Osteoblast (primary cell): ENCODE measurements around the gene LCN6. TPM values are rescaled to one million over a fixed set of nuclear protein-coding genes. Genes with fewer than 3 reads are reported as not detected.
"Not testable (repeated sequence)": the region's sequence is repeated elsewhere in the genome, so short reads cannot be mapped to it uniquely, and the experiment has no call there.

Experiments
- DNase-seq: peaks from one replicate; pipeline ENCODE4 v3.0.0; 2011; ENCODE audit warnings: low spot score, mixed read lengths; ENCODE audit not compliant: insufficient read length; ENCODE audit errors: missing footprints
- H2AFZ ChIP-seq: 2 replicates; pipeline ENCODE4 v1.6.0; 2011; ENCODE audit warnings: mild to moderate bottlenecking, low read length
- H3K27ac ChIP-seq: 2 replicates; pipeline ENCODE4 v1.5.1; 2011; ENCODE audit warnings: mild to moderate bottlenecking, low read depth, low read length, moderate library complexity
- H3K27me3 ChIP-seq: 2 replicates; pipeline ENCODE4 v1.6.0; 2012; ENCODE audit warnings: mild to moderate bottlenecking, control low read depth, inconsistent platforms, low read length, moderate library complexity; ENCODE audit not compliant: insufficient read depth
- H3K36me3 ChIP-seq: 2 replicates; pipeline ENCODE4 v1.5.1; 2011; ENCODE audit warnings: mild to moderate bottlenecking, low read length, control low read depth, moderate library complexity; ENCODE audit not compliant: insufficient read depth
- H3K4me1 ChIP-seq: 2 replicates; pipeline ENCODE4 v1.5.1; 2011; ENCODE audit warnings: mild to moderate bottlenecking, low read length, control low read depth, moderate library complexity; ENCODE audit not compliant: insufficient read depth
- H3K4me2 ChIP-seq: 2 replicates; pipeline ENCODE4 v1.6.0; 2011; ENCODE audit warnings: mild to moderate bottlenecking, low read length; ENCODE audit not compliant: insufficient read depth
- H3K4me3 ChIP-seq: fragments of 200-600 bp; sonication (generic); 3 replicates; pipeline ENCODE4 v1.5.1; 2012; ENCODE audit warnings: mild to moderate bottlenecking, low read length, inconsistent platforms; ENCODE audit not compliant: insufficient read depth
- H3K79me2 ChIP-seq: 2 replicates; pipeline ENCODE4 v1.6.0; 2012; ENCODE audit warnings: mild to moderate bottlenecking, low read length, control low read depth, inconsistent platforms; ENCODE audit not compliant: insufficient read depth
- H3K9me3 ChIP-seq: 2 replicates; pipeline ENCODE4 v1.5.1; 2011; ENCODE audit warnings: low read depth, low read length, control low read depth
- H4K20me1 ChIP-seq: 2 replicates; pipeline ENCODE4 v1.6.0; 2012; ENCODE audit warnings: mild to moderate bottlenecking, low read length, control low read depth; ENCODE audit not compliant: insufficient read depth
- total RNA-seq: library from RNA; depleted of rRNA; stranded (reverse); fragments of >200 nt; gene quantifications from 2 replicates; pipeline ENCODE4 v1.2.3, GENCODE V29; 2012
- TF ChIP-seq, protein P1 (sequence below): IDR thresholded peaks from 2 replicates; pipeline ENCODE4 v1.5.1; 2011; ENCODE audit warnings: mild to moderate bottlenecking, low read depth, low read length, moderate library complexity; ENCODE audit errors: extremely low read depth

Gene LCN6
- total RNA-seq, 1 donor: not detected

DNA sequence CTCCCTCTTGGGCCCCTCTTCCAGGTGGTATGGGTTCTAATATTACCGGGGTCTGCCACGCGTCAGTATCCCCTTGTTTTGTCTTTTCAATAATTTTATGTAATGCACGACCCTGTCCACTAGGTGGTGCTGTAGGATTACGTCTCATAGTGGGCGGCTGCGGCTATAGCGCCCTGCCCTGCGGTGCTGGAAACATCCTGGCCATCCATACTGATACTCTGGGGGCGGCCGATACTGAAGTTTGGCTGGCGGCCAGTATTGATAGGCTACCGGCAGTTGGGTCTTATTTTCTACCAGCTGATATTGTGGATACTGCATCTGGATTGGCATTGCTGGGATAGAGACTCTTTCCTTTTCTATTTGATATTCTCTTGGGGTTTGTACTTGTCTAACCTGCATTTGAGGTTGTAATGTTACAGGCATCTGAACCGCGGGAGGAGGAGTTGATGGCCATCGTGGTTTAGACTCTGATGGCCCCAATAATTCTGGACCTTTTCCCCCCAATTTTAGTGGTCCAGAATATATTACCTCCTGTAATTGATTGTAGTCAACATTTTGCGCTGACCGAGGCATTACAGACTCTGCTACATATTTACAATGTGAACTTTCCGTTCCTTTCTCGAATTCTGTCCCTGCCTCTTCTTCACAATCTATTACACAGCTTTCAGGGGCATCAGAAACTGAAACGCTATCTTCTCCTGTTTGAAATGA, 39.5 kb upstream of the LCN6 start:
- H3K79me2 ChIP-seq: peaks cover 11% of the 10 kb centered on the region

DNA sequence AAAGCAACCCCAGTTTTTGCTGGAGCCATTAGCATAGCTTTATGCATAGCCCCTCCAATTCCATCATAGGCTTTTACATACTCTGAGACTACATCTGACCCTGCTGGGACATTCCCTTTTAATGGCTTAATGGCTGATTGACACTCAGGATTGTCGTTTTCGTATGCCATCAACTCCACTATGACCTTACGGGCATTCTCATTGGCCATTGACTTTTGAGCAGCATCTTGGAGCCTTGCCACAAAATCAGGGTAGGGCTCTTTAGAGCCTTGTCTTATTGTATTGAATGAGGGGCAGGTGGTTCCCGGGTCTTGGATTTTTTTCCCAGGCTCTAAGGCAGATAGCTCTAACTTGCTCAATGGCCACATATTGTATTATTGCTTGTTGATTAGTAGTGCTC, 38.7 kb upstream of the LCN6 start:
- H3K4me2 ChIP-seq, H3K27ac ChIP-seq, DNase-seq, H3K4me3 ChIP-seq, H2AFZ ChIP-seq, H3K36me3 ChIP-seq, H4K20me1 ChIP-seq, H3K9me3 ChIP-seq, H3K79me2 ChIP-seq, H3K27me3 ChIP-seq: not testable (repeated sequence)
- peaks cover 13% of the 10 kb centered on the region for H3K4me1 ChIP-seq

More for the DNA sequence above, 39.5 kb upstream of the LCN6 start:
- Histone ChIP-seq H3K9me3 (no peaks in the 10 kb centered on the region), H3K27me3 (peaks cover under 1% of the 10 kb centered on the region), H3K27ac (no peak overlapping the region), H3K4me3 (no peak overlapping the region), H2AFZ (no peak overlapping the region), H4K20me1 (peaks cover 8% of the 10 kb centered on the region), H3K4me2 (peak overlapping the region; percentile 54), H3K36me3 (peaks cover 2% of the 10 kb centered on the region), H3K4me1 (peaks cover 15% of the 10 kb centered on the region)
- DNase-seq: peak; percentile 88
- TF ChIP-seq, protein P1, sequence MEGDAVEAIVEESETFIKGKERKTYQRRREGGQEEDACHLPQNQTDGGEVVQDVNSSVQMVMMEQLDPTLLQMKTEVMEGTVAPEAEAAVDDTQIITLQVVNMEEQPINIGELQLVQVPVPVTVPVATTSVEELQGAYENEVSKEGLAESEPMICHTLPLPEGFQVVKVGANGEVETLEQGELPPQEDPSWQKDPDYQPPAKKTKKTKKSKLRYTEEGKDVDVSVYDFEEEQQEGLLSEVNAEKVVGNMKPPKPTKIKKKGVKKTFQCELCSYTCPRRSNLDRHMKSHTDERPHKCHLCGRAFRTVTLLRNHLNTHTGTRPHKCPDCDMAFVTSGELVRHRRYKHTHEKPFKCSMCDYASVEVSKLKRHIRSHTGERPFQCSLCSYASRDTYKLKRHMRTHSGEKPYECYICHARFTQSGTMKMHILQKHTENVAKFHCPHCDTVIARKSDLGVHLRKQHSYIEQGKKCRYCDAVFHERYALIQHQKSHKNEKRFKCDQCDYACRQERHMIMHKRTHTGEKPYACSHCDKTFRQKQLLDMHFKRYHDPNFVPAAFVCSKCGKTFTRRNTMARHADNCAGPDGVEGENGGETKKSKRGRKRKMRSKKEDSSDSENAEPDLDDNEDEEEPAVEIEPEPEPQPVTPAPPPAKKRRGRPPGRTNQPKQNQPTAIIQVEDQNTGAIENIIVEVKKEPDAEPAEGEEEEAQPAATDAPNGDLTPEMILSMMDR: peak; percentile 75

DNA sequence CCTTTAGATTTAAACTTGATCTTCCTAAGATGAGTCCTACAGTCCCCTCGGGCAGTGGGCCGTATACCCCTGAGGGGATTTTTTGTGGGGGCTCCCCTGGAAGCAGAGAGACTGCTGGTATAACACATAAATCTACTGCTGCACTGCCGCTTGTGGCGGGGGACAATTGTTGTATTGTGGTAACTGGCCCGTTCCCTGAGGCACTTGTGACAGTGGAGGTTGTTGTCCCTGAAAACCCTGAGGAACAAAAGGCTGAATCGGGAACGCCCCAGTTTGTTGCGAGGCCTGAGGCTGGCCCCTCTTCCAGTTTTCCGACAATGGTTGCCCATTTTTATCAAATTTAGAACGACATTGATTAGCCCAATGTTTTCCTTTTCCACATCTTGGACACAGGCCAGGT, 38.1 kb upstream of the LCN6 start:
- H3K4me2 ChIP-seq: no peak overlapping the region
- H3K27ac ChIP-seq: no peak overlapping the region
- H3K4me3 ChIP-seq: no peak overlapping the region
- no peak for DNase-seq
- H3K9me3 ChIP-seq: no peaks in the 10 kb centered on the region
- H3K4me1 ChIP-seq: peaks cover 8% of the 10 kb centered on the region
- no peak overlapping the region for H2AFZ ChIP-seq
- H4K20me1 ChIP-seq: no peaks in the 10 kb centered on the region
- peaks cover 3% of the 10 kb centered on the region for H3K79me2 ChIP-seq
- TF ChIP-seq, protein P1: no peak
- H3K36me3 ChIP-seq: no peaks in the 10 kb centered on the region
- peaks cover 8% of the 10 kb centered on the region for H3K27me3 ChIP-seq

DNA sequence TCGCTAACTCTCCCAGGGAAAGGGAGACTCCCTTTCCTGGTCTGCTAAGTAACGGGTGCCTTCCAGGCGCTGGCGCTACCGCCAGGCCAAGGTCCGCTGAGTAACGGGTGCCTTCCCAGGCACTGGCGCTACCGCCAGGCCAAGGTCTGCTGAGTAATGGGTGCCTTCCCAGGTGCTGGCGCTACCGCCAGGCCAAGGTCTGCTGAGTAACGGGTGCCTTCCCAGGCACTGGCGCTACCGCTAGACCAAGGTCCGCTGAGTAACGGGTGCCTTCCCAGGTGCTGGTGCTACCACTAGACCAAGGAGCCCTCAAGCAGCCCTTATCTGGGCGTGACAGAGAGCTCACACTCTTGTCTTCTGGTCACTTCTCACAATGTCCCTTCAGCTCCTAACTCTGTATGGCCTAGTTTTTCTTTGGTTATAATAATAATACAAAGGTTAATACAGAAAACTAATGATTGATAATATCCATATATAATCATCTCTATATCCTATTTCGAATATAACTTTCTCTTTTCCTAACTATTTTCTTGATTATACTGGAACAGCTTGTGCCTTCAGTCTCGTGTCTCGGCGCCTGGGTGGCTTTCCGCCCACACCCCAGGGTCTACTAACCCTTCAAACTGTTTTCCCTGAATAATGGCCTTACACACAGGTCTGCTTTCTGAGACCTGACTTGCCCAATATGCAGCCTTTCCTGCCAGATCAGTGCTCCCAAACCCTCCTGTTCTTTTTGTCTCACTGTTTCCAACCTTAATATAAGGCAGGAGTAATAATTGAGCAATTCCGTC, 37.4 kb upstream of the LCN6 start:
- not testable (repeated sequence) for H4K20me1 ChIP-seq, H3K4me3 ChIP-seq, H3K79me2 ChIP-seq, H3K9me3 ChIP-seq, H3K4me1 ChIP-seq, H3K4me2 ChIP-seq, DNase-seq, H3K36me3 ChIP-seq, H3K27ac ChIP-seq, H2AFZ ChIP-seq
- peaks cover 12% of the 10 kb centered on the region for H3K27me3 ChIP-seq

DNA sequence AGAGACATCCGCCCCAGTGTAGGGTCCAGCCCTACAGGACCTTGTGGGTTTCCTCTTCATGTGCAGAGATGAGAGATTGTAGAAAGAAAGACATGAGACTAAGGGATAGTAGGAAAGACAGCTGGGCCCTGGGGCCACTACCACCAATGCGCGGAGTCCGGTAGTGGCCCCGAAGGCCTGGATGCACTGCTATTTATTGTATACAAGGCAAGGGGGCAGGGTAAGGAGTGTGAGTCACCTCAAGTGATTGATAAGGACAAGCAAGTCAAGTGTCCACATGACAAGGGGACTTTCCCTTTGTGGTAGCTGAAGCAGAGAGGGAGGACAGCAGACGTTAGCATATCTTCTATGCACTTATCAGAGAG, 36.7 kb upstream of the LCN6 start:
- no peaks in the 10 kb centered on the region for H3K36me3 ChIP-seq
- TF ChIP-seq, protein P1: no peak
- H3K27ac ChIP-seq: no peak overlapping the region
- no peak overlapping the region for H3K4me3 ChIP-seq
- H4K20me1 ChIP-seq: no peaks in the 10 kb centered on the region
- H2AFZ ChIP-seq: no peak overlapping the region
- no peaks in the 10 kb centered on the region for H3K9me3 ChIP-seq
- peak; percentile 37 for DNase-seq
- H3K4me2 ChIP-seq: no peak overlapping the region
- H3K27me3 ChIP-seq: peaks cover 18% of the 10 kb centered on the region
- H3K79me2 ChIP-seq: no peaks in the 10 kb centered on the region
- H3K4me1 ChIP-seq: no peaks in the 10 kb centered on the region
